ENCODE measurements around the gene EFNA4. TPM values are rescaled to one million over a fixed set of nuclear protein-coding genes. Genes with fewer than 3 reads are reported as not detected.
A peak's percentile ranks its signal among the peaks of the same experiment; 100 is the strongest.

Gene EFNA4
- total and polyA plus RNA-seq, 2 of the 8 experiments (the other 6 are each of a cell fraction or from before 2014, with no cell fraction given), result 21.9 to 23.9 TPM

GRCh38 chr1:155080312-155081228, 17.0 kb downstream of the EFNA4 start (continued):
- TF ChIP-seq ATF3 (IDR thresholded peaks at IDR 0.05; ENCODE audit: insufficient read depth, low read depth, low read length), result peak; percentile 100
- 0 out of 2 replicates have a peak, but pooled peaks have one; percentile 14 for TF ChIP-seq CHD2 (IDR thresholded peaks at IDR 0.05; ENCODE audit: low read length)
- TF ChIP-seq POLR2A (IDR thresholded peaks at IDR 0.05; ENCODE audit: control extremely low read depth in 1 of 2, low read depth in 2 of 2, low read length in 2 of 2), result peak in 1 of 2 experiments; percentile 55; a peak in 1 of 3 replicates
- TF ChIP-seq RBBP5 (IDR thresholded peaks at IDR 0.05; ENCODE audit: borderline replicate concordance, low read depth, low read length), result peak; percentile 41; the same call in 1 of the 2 replicates
- TF ChIP-seq SAP30 (IDR thresholded peaks at IDR 0.05; ENCODE audit: insufficient read depth, insufficient replicate concordance, low read length), result no peak
- TF ChIP-seq USF2 (IDR thresholded peaks at IDR 0.05; ENCODE audit: low read length), result peak; percentile 100
- no peak for TF ChIP-seq SP2 (IDR thresholded peaks at IDR 0.05; ENCODE audit: low read length)
- peak; percentile 38 for TF ChIP-seq ASH2L (IDR thresholded peaks at IDR 0.05; ENCODE audit: low read length)
- peak; percentile 96 for TF ChIP-seq MAX (IDR thresholded peaks at IDR 0.05)
- TF ChIP-seq EP300 (IDR thresholded peaks at IDR 0.05; ENCODE audit: borderline replicate concordance in 1 of 2, low read depth in 2 of 2, low read length in 2 of 2), result 0 out of 3 replicates have a peak, but pooled peaks of 1 of the 2 experiments have one; percentile 42
- peak; percentile 97 for TF ChIP-seq SP4 (IDR thresholded peaks at IDR 0.05; ENCODE audit: low read length)
- peak; percentile 49; the same call in 1 of the 2 replicates for TF ChIP-seq TCF12 (IDR thresholded peaks at IDR 0.05; ENCODE audit: low read depth, low read length)

All from H1 (cell line).